ENCODE results near the gene MESP1. TPM values are rescaled to one million over a fixed set of nuclear protein-coding genes. Genes with fewer than 3 reads are reported as not detected.

Gene MESP1
- total and polyA plus RNA-seq, 2 of the 8 experiments (the other 6 are each of a cell fraction or from before 2014, with no cell fraction given), result 0.15 to 0.23 TPM

DNA sequence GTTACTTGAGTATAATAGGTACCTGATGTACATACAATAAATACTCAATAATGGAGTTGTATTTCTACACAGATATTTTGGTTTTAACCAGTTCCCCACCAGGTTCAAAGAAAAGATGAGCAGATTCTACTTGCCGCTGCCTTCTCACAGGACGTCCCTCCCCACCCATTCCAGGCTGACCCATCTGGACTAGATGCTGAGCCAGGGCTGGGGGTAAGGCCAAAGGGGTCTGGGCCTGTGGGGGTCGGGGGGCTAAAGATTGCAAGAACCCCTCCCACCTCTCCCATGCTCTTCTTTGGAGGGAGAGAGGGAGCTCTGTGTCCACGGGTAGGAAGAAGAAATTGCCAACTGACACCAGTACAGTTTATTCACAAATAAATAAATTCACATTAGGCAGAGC lies 1.5 kb downstream of the MESP1 start (continued):
- TF ChIP-seq EP300 (IDR thresholded peaks at IDR 0.05; ENCODE audit: borderline replicate concordance in 1 of 2, low read depth in 2 of 2, low read length in 2 of 2) (no peak), RNF2 (IDR thresholded peaks at IDR 0.05; ENCODE audit: borderline replicate concordance, low read depth, low read length, missing control alignments, poor library complexity, severe bottlenecking) (no peak), SP1 (IDR thresholded peaks at IDR 0.05; ENCODE audit: low read depth, low read length) (no peak), ASH2L (IDR thresholded peaks at IDR 0.05; ENCODE audit: low read length) (no peak), CHD1 (IDR thresholded peaks at IDR 0.05; ENCODE audit: low read depth, low read length) (no peak)
